ENCODE data around the gene MAFF.

The MAFF gene

DNA sequence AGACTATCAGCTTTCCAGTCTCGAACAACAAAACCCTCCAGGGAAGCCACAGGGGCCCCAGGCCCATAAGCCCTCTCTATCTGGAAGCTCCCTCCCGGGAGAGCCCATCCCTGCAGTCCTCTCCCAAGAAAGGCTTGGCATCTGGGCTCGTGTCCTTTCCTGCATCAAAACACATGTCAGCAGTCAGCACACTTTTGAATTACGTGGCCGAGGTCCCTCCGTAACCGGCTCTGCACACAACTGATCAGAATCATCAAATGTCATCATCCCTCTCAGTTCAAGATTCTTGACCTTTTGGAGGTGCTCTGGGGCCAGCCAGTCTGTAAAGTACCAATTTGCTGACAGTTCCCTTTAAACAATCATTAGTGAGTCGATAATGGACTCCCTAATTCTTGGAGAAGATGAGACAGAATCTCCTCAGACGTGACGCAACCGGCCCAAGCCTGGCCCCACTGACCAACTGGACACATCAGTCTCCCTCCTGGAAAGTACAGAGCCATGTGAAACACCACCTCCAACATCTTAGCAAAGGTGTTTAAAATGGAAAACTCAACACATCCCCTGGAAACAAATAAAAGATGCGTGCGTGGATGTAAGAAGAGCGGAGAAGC, 33.6 kb downstream of the MAFF start:
- POLR2A ChIA-PET: no interaction called here
- no peak for DNase-seq (ENCODE audit: extremely low spot score)
- TF ChIP-seq, protein P1, sequence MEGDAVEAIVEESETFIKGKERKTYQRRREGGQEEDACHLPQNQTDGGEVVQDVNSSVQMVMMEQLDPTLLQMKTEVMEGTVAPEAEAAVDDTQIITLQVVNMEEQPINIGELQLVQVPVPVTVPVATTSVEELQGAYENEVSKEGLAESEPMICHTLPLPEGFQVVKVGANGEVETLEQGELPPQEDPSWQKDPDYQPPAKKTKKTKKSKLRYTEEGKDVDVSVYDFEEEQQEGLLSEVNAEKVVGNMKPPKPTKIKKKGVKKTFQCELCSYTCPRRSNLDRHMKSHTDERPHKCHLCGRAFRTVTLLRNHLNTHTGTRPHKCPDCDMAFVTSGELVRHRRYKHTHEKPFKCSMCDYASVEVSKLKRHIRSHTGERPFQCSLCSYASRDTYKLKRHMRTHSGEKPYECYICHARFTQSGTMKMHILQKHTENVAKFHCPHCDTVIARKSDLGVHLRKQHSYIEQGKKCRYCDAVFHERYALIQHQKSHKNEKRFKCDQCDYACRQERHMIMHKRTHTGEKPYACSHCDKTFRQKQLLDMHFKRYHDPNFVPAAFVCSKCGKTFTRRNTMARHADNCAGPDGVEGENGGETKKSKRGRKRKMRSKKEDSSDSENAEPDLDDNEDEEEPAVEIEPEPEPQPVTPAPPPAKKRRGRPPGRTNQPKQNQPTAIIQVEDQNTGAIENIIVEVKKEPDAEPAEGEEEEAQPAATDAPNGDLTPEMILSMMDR (IDR thresholded peaks at IDR 0.05; ENCODE audit: control extremely low read depth, extremely low read depth, low read depth, missing control alignments): no peak
- CTCF ChIA-PET: interaction anchor here (1.2 to 1.6 kb wide), 3 partner anchors 11 to 121 kb away, joined by 3 to 5 read pairs (median 4); no protein-coding TSS in a partner anchor

DNA sequence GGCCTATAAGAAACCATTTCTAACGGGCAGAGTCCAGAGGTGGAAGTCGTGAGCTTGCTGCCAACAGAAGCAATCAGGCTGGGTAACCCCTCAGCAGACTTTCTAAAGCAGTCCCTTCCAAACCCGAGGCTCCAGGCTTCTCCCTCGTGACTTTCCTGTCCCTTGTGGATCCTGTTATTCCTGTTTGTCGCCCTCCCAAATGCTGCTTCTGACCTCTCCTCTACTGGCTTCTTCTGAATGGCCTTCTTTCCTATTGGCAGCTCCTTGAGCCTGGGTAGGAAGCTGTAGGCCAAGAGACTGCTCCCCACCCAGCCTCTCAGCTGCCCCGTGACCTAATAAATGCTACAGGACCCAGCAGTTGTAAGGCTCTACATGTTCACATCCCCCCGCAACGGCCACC, 35.0 kb downstream of the MAFF start:
- CTCF ChIA-PET: no interaction called here
- TF ChIP-seq, protein P1 (IDR thresholded peaks at IDR 0.05; ENCODE audit: control extremely low read depth, extremely low read depth, low read depth, missing control alignments): no peak
- DNase-seq (ENCODE audit: extremely low spot score): no peak
- POLR2A ChIA-PET: no interaction called here

DNA sequence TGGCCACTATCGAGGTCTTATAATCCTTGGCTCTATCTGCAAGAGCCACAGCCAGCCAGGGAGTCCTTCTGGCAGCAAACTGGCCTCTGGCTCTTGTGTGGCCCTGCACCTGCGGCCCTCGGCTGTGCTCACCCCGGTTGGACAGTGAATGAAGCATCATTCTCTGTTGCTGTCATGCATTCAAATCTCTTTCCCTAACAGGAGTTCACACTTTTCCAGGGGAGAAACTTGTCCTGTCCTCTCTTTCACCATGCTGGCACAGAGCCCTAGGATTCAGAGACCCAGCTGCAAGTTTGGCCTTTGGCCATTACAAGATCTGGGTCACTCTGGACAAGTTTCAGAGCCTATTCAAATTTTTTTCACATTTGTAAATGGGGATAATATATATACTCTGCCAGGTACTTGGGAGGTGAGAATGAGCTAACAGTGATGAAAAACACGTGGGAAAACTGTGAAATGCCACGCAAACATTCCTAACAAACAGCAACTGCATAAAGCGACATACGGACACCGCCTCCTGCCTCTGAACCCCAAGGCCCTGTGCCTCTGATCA, 36.8 kb downstream of the MAFF start:
- POLR2A ChIA-PET: no interaction called here
- DNase-seq (ENCODE audit: extremely low spot score): no peak
- CTCF ChIA-PET: interaction anchor here (3.4 kb wide), 1 partner anchor 10 kb away, joined by 9 read pairs; no protein-coding TSS in a partner anchor
- TF ChIP-seq, protein P1 (IDR thresholded peaks at IDR 0.05; ENCODE audit: control extremely low read depth, extremely low read depth, low read depth, missing control alignments): no peak

DNA sequence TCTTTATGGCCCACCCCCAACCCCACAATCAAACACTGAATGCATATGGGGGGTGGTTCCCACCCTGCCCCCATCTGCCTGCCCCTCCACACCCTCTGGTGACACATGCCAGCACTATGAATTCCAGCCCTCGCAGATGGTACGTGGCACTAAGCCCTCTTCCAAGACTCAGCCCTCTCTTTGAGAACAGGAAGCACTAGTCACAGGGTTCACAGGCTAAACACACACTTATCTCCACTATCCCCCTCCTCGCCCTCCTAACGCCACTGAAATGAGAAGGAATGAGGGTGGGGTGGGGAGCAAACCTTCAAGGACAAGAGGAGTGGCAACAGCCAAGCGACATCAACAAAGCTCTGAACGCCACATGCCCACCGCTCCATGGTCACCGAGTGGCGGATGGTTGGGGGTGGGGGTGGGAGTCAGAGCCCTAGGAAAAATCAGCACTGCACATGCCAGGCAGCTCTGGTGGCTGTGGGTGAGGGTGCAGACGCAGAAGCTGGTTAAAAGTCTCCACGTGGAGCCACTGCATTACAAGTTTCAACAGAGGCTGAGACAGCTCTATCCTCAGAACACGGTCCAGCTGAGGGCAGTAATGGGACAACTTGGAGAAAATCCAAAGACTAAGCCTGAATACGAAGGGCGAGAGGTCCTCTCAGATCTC, 37.4 kb downstream of the MAFF start:
- POLR2A ChIA-PET: no interaction called here
- no peak for DNase-seq (ENCODE audit: extremely low spot score)
- TF ChIP-seq, protein P1 (IDR thresholded peaks at IDR 0.05; ENCODE audit: control extremely low read depth, extremely low read depth, low read depth, missing control alignments): no peak
- CTCF ChIA-PET: interaction anchor here (1.3 to 3.4 kb wide), 2 partner anchors 10 to 47 kb away, joined by 4 to 9 read pairs; no protein-coding TSS in a partner anchor

DNA sequence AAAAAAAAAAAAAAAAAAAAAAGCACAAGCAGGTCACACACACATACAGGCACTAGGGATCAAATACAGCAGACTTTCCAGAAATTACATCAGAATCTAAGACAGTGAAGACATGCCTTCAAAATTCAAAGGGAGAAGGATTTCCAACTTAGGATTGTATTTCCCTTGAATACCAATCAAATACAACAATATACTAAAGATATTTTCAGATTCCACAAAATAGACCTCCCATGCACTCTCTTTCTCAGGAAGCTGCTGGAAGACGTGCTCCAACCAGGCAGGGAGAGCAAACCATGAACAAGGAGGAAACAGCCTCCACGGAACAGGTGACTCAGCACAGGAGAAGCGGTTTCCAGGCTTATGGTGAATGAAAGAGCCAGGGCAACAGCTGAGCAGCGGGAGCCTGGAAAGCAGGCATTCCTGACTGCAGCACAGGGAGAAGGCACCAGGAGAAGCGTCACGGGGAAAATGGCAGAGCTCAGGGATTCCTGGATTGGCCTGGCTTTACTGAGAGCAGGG, 39.0 kb downstream of the MAFF start:
- CTCF ChIA-PET: interaction anchor here (3.4 kb wide), 1 partner anchor 12 kb away, joined by 9 read pairs; no protein-coding TSS in a partner anchor
- TF ChIP-seq, protein P1 (IDR thresholded peaks at IDR 0.05; ENCODE audit: control extremely low read depth, extremely low read depth, low read depth, missing control alignments): no peak
- POLR2A ChIA-PET: no interaction called here
- DNase-seq (ENCODE audit: extremely low spot score): no peak

DNA sequence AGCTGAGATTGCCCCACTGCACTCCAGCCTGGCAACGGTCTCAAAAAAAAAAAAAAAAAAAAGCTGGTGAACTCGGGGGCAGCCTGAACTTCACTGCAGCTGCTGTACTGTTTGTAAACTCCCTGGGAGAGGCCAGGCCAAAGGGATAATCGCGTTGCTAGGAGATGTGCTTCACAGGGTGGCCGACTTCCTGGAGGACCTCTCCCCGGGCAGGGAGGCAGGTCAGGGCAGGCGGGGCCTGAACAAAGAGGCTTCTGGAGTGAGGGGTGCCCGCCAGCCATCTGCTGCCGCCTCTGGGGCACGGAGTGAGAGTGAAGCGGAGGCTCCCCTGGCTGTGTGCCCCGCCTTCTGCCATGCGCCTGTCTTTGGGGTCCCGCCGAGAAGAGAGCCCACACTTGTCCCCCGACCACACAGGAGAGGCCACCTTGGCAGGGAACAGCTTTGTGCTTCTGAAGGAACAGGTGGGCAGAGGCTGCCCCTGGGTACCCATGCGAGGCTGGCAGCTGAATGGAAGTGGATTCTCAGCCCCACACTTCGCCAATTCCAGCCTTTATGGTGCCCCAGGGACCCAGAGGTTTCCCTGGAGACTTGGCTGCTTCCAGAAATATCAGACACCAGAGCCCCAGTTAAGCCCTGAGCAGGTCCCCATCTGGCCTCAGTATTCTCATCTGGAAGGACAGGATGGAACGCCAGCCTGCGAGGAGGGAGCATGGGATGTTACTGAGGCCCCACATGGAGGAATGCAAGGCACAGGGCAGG, 41.4 kb downstream of the MAFF start:
- ChIA-PET POLR2A (interaction anchor here (0.6 kb wide), 1 partner anchor 171 kb away, joined by 5 read pairs; no protein-coding TSS in a partner anchor), CTCF (interaction anchor here (0.7 to 1.5 kb wide), 3 partner anchors 12 to 19 kb away, joined by 3 to 7 read pairs (median 4); no protein-coding TSS in a partner anchor)
- DNase-seq (ENCODE audit: extremely low spot score): no peak
- TF ChIP-seq, protein P1 (IDR thresholded peaks at IDR 0.05; ENCODE audit: control extremely low read depth, extremely low read depth, low read depth, missing control alignments): no peak
